A549 (cell line): ENCODE measurements around the gene COG6. TPM values are rescaled to one million over a fixed set of nuclear protein-coding genes. Genes with fewer than 3 reads are reported as not detected.

Experiments
- ATAC-seq, 2 experiments: fragments of 200-7000 bp in 1 of 2; fragments of >200 bp in 1 of 2; cut with Nextera tagmentation in 1 of 2; cut with Tn5 transposase in 1 of 2; 3 replicates each; pipeline versions ENCODE4 v1.8.0 to v1.9.1; 2018 to 2020; ENCODE audit warnings: mild to moderate bottlenecking in 1 of 2, moderate library complexity in 1 of 2
- CTCF ChIA-PET: fragments of 300-600 bp; sonication (Branson Sonifier 250); formaldehyde crosslinking; extraction: SDS; loops from one replicate; lab custom pipeline; 2021; ENCODE audit warnings: antibody characterized with exemption, inconsistent platforms; lab: Yijun Ruan, JAX
- POLR2A ChIA-PET: fragments of 350-600 bp; formaldehyde crosslinking; extraction: SDS; loops from one replicate; lab custom pipeline; 2021; ENCODE audit warnings: antibody characterized with exemption, inconsistent platforms; lab: Yijun Ruan, JAX
- DNase-seq, 2 experiments: peaks; one replicate each; pipeline versions ENCODE4 v3.0.0 to v3.0.0-alpha.2; 2011 to 2016; ENCODE audit warnings: low read depth in 1 of 2, low spot score in 1 of 2
- FAIRE-seq: peaks from 2 replicates; lab custom pipeline; 2011; peaks lifted over from hg19 to GRCh38; lab: Jason Lieb, UNC
- H3K27ac ChIP-seq, 2 experiments: fragments of >200 bp; sonication (Bioruptor Twin); formaldehyde crosslinking; 3 replicates each; pipeline ENCODE4 v1.5.1; 2016 to 2017
- H3K4me1 ChIP-seq: fragments of >200 bp; sonication (Bioruptor Twin); formaldehyde crosslinking; 3 replicates; pipeline ENCODE4 v1.6.1; 2016
- H3K4me2 ChIP-seq: fragments of >200 bp; sonication (Bioruptor Twin); formaldehyde crosslinking; 3 replicates; pipeline ENCODE4 v1.6.1; 2016
- H3K4me3 ChIP-seq: fragments of >200 bp; sonication (Bioruptor Twin); formaldehyde crosslinking; 3 replicates; pipeline ENCODE4 v1.5.1; 2016
- H3K9me3 ChIP-seq: fragments of >200 bp; sonication (Bioruptor Twin); formaldehyde crosslinking; 3 replicates; pipeline ENCODE4 v1.6.1; 2016
- CHD4 ChIP-seq: fragments of 200-600 bp; sonication (generic); IDR thresholded peaks from 2 replicates; pipeline ENCODE4 v1.6.1; 2016; ENCODE audit warnings: antibody characterized with exemption, mild to moderate bottlenecking, borderline replicate concordance
- EHMT2 ChIP-seq: fragments of 200-600 bp; sonication (generic); IDR thresholded peaks from 2 replicates; pipeline ENCODE4 v1.6.1; 2016; ENCODE audit warnings: antibody characterized with exemption, low read depth, mild to moderate bottlenecking, moderate library complexity
- FOSL2 ChIP-seq, 2 experiments: fragments of 450-650 bp in 1 of 2; fragments of >200 bp in 1 of 2; sonication (Bioruptor Twin) in 1 of 2; formaldehyde crosslinking; IDR thresholded peaks; 2 replicates each; pipeline versions ENCODE4 v1.5.0 to v1.6.1; 2016 to 2020; ENCODE audit warnings: mild to moderate bottlenecking in 1 of 2, moderate library complexity in 1 of 2
- GATA3 ChIP-seq: IDR thresholded peaks from 2 replicates; pipeline ENCODE4 v1.6.1; 2012; ENCODE audit warnings: borderline replicate concordance
- HEYL ChIP-seq: fragments of 250-450 bp; sonication (Bioruptor Pico); IDR thresholded peaks from 2 replicates; pipeline ENCODE4 v1.8.0; 2021; ENCODE audit warnings: mild to moderate bottlenecking, moderate library complexity
- HOXB13 ChIP-seq: fragments of 250-450 bp; sonication (Bioruptor Pico); IDR thresholded peaks from 2 replicates; pipeline ENCODE4 v1.5.0; 2020; ENCODE audit warnings: low read depth, mild to moderate bottlenecking, moderate library complexity
- KDM1A ChIP-seq: fragments of 200-600 bp; sonication (generic); IDR thresholded peaks from 2 replicates; pipeline ENCODE4 v1.6.1; 2016; ENCODE audit warnings: low read depth, mild to moderate bottlenecking
- NFE2L2 ChIP-seq: fragments of 150-350 bp; conservative IDR thresholded peaks from 2 replicates; pipeline ENCODE4 v1.6.1; 2014; ENCODE audit warnings: low read length
- NR3C1 ChIP-seq: fragments of >200 bp; sonication (Bioruptor Twin); formaldehyde crosslinking; IDR thresholded peaks from 3 replicates; pipeline ENCODE4 v1.6.1; 2017
- PHF8 ChIP-seq: fragments of 200-600 bp; sonication (generic); IDR thresholded peaks from 2 replicates; pipeline ENCODE4 v1.6.1; 2016; ENCODE audit warnings: low read depth, mild to moderate bottlenecking, antibody characterized with exemption, moderate library complexity, borderline replicate concordance
- POLR2AphosphoS2 ChIP-seq: conservative IDR thresholded peaks from 2 replicates; pipeline ENCODE4 v1.6.1; 2012; ENCODE audit warnings: low read length, improper control_type of control experiment, inconsistent platforms
- RAD21 ChIP-seq, 2 experiments: fragments of >200 bp in 1 of 2; sonication (Bioruptor Twin) in 1 of 2; formaldehyde crosslinking in 1 of 2; IDR thresholded peaks in 1 of 2; conservative IDR thresholded peaks in 1 of 2; 2 replicates in 1 of 2; 3 replicates in 1 of 2; pipeline ENCODE4 v1.6.1; 2012 to 2018; ENCODE audit warnings: inconsistent platforms in 1 of 2
- SMC3 ChIP-seq: fragments of >200 bp; sonication (Bioruptor Twin); formaldehyde crosslinking; IDR thresholded peaks from 3 replicates; pipeline ENCODE4 v1.6.1; 2018; ENCODE audit warnings: inconsistent platforms
- TFCP2L1 ChIP-seq: fragments of 250-450 bp; sonication (Bioruptor Pico); IDR thresholded peaks from 2 replicates; pipeline ENCODE4 v1.5.0; 2021; ENCODE audit warnings: mild to moderate bottlenecking
- ZSCAN20 ChIP-seq: fragments of 250-450 bp; sonication (Bioruptor Pico); IDR thresholded peaks from 2 replicates; pipeline ENCODE4 v1.8.0; 2022; ENCODE audit warnings: mild to moderate bottlenecking, moderate library complexity
- WGBS: methylation state at CpG from one replicate; pipeline ENCODE4 v1.1.6; 2017; ENCODE audit errors: missing lambda C conversion rate; 5-methylcytosine and 5-hydroxymethylcytosine counted together
- polyA plus RNA-seq, 4 experiments: library from polyadenylated mRNA; depleted of rRNA in 3 of 4; stranded (reverse); fragments of >200 nt; fragmentation: RNase III in 1 of 4; extraction: RNeasy Plus Mini Kit Qiagen cat#74134 plus additional on column Dnase treatment in 1 of 4; gene quantifications; 2 replicates in 3 of 4; 3 replicates in 1 of 4; pipeline ENCODE4 v1.2.3, GENCODE V29; 2011 to 2017
- TF ChIP-seq, protein P1 (sequence below): fragments of 250-450 bp; sonication (Bioruptor Pico); IDR thresholded peaks from 2 replicates; pipeline ENCODE4 v1.5.0; 2021; ENCODE audit warnings: mild to moderate bottlenecking, moderate library complexity, borderline replicate concordance
- TF ChIP-seq, protein P2 (sequence below): fragments of 450-650 bp; IDR thresholded peaks from 2 replicates; pipeline ENCODE4 v1.6.1; 2014; ENCODE audit warnings: antibody characterized with exemption
- TF ChIP-seq, protein P3 (sequence below): fragments of >200 bp; sonication (Bioruptor Twin); formaldehyde crosslinking; IDR thresholded peaks from 3 replicates; pipeline ENCODE4 v1.5.1; 2016

The COG6 gene
- polyA plus RNA-seq, 2 of the 4 experiments (the other 2 are of a cell fraction), result 8.8 to 22.0 TPM

DNA sequence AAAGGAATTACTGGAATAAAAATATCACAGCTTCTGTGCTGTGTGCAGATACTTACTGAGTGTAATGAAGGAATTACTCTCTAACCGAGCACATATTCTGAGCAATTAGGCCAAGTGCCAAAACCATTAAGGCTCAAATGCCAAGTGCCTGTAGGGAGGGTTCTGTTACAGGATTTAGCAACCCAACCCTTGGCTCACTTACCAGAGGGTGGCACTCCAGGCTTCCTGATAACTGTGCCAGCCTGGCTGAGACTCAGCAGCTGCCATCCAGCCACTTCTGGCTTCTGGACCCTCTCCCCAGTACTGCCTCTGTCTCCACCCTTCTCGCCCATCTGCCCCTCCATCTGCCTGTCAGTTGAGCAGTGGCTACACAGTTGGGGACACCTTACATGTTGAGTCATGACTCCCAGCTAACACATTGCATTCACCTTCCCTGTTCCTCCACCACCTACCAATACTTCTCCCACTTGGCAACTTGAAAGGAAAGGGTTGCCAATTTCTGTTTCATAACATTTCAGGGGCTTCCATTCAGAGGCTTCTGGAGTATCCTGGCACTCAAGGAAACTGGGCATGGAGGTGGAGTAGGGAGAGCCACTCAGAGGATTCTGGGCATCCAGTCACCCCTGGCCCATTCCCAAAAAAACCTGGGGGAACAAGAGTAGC lies 110.5 kb downstream of the COG6 start:
- TF ChIP-seq POLR2AphosphoS2, result no peak
- TF ChIP-seq ZSCAN20, result no peak
- TF ChIP-seq, protein P1, sequence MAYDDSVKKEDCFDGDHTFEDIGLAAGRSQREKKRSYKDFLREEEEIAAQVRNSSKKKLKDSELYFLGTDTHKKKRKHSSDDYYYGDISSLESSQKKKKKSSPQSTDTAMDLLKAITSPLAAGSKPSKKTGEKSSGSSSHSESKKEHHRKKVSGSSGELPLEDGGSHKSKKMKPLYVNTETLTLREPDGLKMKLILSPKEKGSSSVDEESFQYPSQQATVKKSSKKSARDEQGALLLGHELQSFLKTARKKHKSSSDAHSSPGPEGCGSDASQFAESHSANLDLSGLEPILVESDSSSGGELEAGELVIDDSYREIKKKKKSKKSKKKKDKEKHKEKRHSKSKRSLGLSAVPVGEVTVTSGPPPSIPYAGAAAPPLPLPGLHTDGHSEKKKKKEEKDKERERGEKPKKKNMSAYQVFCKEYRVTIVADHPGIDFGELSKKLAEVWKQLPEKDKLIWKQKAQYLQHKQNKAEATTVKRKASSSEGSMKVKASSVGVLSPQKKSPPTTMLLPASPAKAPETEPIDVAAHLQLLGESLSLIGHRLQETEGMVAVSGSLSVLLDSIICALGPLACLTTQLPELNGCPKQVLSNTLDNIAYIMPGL (CRISPR knock-in tag), result no peak
- no peak for TF ChIP-seq EHMT2
- no peak for TF ChIP-seq TFCP2L1 (CRISPR knock-in tag)
- TF ChIP-seq, protein P2, sequence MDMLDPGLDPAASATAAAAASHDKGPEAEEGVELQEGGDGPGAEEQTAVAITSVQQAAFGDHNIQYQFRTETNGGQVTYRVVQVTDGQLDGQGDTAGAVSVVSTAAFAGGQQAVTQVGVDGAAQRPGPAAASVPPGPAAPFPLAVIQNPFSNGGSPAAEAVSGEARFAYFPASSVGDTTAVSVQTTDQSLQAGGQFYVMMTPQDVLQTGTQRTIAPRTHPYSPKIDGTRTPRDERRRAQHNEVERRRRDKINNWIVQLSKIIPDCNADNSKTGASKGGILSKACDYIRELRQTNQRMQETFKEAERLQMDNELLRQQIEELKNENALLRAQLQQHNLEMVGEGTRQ, result no peak
- peak; percentile 16; the same call in 1 of the 3 replicates for TF ChIP-seq SMC3
- TF ChIP-seq HEYL (CRISPR knock-in tag), result no peak
- TF ChIP-seq NR3C1, result no peak
- TF ChIP-seq NFE2L2, result no peak
- no peak for TF ChIP-seq HOXB13 (CRISPR knock-in tag)
- TF ChIP-seq RAD21 (conservative IDR thresholded peaks at IDR 0.05 in 1 of 2, IDR thresholded peaks at IDR 0.05 in 1 of 2), result peak; percentile 38 to 44; a peak in 4 of 5 replicates
- TF ChIP-seq CHD4, result no peak
- TF ChIP-seq, protein P3, sequence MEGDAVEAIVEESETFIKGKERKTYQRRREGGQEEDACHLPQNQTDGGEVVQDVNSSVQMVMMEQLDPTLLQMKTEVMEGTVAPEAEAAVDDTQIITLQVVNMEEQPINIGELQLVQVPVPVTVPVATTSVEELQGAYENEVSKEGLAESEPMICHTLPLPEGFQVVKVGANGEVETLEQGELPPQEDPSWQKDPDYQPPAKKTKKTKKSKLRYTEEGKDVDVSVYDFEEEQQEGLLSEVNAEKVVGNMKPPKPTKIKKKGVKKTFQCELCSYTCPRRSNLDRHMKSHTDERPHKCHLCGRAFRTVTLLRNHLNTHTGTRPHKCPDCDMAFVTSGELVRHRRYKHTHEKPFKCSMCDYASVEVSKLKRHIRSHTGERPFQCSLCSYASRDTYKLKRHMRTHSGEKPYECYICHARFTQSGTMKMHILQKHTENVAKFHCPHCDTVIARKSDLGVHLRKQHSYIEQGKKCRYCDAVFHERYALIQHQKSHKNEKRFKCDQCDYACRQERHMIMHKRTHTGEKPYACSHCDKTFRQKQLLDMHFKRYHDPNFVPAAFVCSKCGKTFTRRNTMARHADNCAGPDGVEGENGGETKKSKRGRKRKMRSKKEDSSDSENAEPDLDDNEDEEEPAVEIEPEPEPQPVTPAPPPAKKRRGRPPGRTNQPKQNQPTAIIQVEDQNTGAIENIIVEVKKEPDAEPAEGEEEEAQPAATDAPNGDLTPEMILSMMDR, result 0 out of 3 replicates have a peak, but pooled peaks have one; percentile 14
- TF ChIP-seq KDM1A, result no peak
- ChIA-PET POLR2A (no interaction called here), CTCF (interaction anchor here (0.8 to 1.6 kb wide), 4 partner anchors 11 to 918 kb away, joined by 3 to 4 read pairs (median 4); no protein-coding TSS in a partner anchor)
- ATAC-seq, result 0 out of 6 replicates have a peak, but pooled peaks of 1 of the 2 experiments have one; percentile 43
- Histone ChIP-seq H3K27ac (no peak overlapping the region), H3K4me1 (no peaks in the 10 kb centered on the region), H3K4me2 (no peak overlapping the region), H3K4me3 (no peak overlapping the region), H3K9me3 (no peaks in the 10 kb centered on the region)
- FAIRE-seq, result no peak
- 8% methylated on average over 2 of the region's 2 CpGs for WGBS
- DNase-seq, result peak in 1 of 2 experiments; percentile 5

DNA sequence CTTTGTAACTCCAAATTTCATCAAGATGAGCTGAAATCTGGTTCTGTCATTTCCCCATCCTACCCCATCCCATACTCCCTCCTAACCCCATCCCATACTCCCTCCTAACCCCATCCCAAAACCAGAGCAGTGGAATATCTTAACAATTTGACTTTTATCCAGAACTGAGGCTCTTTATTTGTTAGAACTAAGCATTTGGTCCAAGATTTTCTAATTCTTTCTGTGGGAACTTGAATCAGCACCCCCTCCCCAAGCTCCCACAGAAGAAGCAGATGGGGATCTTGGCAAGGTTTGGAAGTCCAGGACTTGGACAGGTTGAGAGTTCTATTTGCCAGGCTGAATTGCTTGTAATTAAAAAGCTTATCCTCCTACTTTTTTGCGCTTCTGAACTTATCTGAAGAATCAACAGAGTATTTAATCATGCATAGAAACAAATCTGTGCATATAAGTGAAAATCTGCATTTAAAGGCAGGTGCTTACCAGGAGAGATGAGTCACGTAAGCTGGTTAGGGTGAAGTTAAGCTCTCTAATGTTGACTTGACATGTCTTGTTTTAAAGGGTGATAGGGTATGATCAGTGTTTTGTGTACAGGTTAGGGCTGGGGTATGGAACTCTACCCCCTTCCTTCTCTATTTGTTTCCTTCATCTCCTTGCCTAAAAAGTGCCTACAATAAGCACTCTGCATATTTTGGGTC lies 111.1 kb downstream of the COG6 start:
- no peak for FAIRE-seq
- WGBS, result 78% methylated on average over 2 of the region's 2 CpGs
- ChIA-PET POLR2A (interaction anchor here (0.6 kb wide), 1 partner anchor 463 kb away, joined by 4 read pairs; no protein-coding TSS in a partner anchor), CTCF (interaction anchor here (0.6 to 1.6 kb wide), 2 partner anchors 10 to 917 kb away, joined by 3 to 4 read pairs; no protein-coding TSS in a partner anchor)
- H3K4me3 ChIP-seq, result no peak overlapping the region
- no peak for ATAC-seq
- H3K4me1 ChIP-seq, result no peaks in the 10 kb centered on the region
- TF ChIP-seq, protein P2, result no peak
- no peak for TF ChIP-seq FOSL2 (IDR thresholded peaks at IDR 0.05)
- no peak for TF ChIP-seq FOSL2 (CRISPR knock-in tag; IDR thresholded peaks at IDR 0.05)
- no peak for TF ChIP-seq GATA3
- no peak for TF ChIP-seq PHF8
- TF ChIP-seq NR3C1, result no peak
- DNase-seq, result no peak
- no peak overlapping the region for H3K27ac ChIP-seq
- no peaks in the 10 kb centered on the region for H3K9me3 ChIP-seq
- H3K4me2 ChIP-seq, result no peak overlapping the region
